GM19043 (cell line): ENCODE data around the gene CENPB.

Experiments
- ATAC-seq: cut with Tn5 transposase; IDR thresholded peaks from one replicate; pipeline ENCODE4 v1.9.1; 2021; ENCODE audit warnings: low read depth; ENCODE audit not compliant: unreplicated experiment

CENPB gene

DNA sequence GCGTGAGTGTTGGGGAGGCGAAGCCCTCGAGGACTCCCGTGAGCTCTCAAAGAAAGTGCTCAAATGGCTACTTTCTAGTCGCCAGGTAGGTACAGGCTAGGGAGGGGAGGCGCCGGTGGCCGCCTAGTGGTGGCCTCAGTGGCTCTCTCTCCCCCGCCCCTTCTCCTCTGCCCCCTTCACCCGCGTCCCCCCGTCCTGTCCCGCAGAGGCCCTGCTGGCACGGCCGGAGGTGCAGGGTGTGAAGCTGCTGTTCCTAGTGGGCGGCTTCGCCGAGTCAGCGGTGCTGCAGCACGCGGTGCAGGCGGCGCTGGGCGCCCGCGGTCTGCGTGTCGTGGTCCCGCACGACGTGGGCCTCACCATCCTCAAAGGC is 35.2 kb downstream of the CENPB start:
- no peak for ATAC-seq

DNA sequence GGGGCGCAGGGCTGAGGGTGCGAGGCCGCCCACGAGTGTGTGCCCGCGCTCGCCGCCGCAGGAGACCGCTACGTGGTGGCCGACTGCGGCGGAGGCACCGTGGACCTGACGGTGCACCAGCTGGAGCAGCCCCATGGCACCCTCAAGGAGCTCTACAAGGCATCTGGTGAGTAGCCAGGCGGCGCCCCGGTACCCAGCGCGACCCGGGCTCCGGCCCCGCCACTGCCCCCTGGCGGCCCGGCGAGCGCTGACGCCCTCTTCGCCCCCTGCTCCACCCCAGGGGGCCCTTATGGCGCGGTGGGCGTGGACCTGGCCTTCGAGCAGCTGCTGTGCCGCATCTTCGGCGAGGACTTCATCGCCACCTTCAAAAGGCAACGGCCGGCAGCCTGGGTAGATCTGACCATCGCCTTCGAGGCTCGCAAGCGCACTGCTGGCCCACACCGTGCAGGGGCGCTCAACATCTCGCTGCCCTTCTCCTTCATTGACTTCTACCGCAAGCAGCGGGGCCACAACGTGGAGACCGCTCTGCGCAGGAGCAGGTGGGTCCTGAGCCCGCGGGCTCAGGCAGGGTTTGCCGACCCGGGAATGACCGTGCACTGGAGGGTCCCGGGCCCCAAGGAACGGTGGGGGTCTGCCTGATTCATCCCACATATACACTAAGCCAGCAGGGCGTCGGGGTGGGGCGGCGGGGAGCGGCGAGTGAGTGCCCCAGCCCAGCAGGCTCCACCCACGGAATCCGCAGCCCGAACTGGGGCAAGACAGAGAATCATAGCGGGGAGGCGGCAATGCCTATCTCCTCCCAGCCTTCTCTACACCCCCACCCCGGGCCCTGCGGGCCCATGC is 36.6 kb downstream of the CENPB start:
- no peak for ATAC-seq

DNA sequence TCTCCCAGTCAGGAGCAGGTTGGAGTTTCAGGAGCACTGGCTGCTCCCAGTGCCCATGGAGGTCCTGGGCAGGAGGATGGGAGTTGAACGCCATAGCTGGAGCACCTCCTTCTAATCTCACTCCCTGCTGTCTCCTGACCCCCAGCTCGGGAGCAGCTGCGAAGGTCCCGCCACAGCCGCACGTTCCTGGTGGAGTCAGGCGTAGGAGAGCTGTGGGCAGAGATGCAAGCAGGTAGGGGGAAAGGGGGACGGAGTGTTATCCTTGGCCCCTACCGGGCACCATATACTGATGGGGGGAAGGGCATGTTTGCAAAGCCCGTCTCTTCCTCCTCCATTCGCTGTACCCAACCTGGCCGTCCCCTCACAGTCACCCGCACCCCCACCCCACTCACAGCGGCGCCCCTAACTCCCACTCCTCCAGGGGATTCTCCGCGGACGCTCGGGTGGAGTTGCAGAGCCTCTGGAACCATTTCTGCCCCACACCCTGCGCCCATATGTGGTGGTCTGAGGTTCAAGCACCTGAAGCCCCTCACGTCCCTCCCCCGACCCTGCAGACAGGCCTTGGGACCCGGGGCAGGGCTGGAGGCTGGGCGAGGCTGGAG is 37.4 kb downstream of the CENPB start:
- no peak for ATAC-seq

DNA sequence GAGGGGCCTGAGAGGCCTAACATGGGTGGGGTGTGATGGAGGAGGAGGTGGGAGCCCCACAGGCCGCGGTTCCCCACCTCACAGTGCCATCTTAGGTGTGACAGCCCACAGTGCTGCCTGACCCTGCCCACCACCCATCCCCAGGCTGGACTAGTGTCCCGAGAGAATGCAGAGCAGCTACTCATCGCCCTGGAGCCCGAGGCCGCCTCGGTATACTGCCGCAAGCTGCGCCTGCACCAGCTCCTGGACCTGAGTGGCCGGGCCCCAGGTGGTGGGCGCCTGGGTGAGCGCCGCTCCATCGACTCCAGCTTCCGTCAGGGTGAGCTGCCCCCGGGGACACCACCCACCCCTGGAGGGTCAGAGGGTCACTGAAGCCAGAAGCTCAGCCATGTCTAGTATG is 38.5 kb downstream of the CENPB start:
- no peak for ATAC-seq

DNA sequence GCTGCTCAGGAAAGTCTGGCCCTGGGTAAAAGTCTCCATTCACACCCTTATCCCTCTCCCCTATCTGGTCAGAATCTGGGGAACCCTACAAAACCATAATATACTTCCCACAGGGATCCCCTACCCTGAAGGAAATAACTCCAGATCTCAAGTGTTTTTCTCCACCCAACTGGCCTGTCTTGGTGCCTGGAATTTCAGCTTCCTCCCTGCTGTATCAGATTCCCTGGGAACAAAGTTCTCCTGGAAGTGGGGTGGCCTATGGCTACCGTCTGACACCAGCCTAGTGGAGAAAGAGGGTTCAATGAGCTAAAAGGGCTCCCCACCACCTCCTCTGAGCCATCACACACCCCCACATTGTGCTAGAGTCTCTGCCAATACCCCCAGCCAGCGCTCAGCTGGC is 39.1 kb downstream of the CENPB start:
- ATAC-seq, result no peak

DNA sequence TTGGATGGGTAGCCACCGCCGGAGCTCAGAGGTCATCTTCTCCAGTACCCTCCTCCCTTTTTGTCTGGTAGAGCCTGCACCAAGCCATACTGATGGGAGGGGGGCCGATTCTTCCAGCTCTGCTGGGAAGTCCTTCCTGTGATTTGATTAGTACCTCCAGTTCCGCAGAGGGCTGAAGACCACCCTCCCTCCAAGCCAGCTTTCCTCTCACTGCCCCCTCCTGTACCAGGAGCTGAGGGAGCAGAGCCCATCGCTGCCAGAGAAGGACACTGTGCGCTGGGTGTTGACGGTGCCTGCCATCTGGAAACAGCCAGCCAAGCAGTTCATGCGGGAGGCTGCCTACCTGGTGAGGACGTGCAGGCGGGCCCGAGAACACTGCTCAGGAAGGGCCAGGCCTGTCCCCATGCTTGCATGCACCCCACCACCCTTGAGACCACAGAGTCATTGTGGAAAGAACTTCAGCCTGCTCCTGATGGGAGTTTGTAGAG is 40.8 kb downstream of the CENPB start:
- no peak for ATAC-seq

DNA sequence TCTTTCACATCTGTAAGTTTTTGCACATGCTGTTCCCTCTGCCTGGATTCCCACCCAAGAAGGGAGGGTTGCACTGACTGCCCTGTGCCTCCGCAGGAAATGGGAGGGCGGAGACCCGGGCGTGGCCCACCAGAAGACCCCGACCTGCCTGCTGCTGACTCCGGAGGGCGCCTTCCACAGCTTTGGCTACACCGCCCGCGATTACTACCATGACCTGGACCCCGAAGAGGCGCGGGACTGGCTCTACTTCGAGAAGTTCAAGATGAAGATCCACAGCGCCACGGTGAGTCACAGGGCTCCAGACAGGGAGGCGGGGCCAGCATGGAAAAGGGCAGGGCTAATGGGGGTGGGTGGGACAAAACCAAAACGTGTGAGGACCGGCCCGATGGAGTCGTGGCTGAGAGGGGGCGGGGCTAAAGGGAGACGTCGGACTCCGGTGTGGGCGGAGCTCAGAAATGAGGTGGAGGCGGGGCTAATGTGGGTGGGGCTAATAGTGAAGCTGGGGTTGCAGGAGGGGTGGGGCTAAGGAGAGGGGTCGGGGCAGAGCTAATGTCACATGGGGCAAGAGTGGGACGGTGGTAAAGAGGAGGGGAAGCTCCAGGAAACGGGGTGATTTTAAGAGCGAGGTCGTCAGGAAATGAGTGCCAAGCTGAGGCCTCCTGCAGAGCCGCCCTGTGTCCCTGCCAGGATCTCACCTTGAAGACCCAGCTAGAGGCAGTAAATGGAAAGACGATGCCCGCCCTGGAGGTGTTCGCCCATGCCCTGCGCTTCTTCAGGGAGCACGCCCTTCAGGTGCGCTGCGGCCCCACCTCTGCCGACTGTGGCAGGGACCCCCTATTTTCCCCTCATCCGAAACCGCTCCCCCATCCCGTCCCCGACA is 41.5 kb downstream of the CENPB start:
- no peak for ATAC-seq

DNA sequence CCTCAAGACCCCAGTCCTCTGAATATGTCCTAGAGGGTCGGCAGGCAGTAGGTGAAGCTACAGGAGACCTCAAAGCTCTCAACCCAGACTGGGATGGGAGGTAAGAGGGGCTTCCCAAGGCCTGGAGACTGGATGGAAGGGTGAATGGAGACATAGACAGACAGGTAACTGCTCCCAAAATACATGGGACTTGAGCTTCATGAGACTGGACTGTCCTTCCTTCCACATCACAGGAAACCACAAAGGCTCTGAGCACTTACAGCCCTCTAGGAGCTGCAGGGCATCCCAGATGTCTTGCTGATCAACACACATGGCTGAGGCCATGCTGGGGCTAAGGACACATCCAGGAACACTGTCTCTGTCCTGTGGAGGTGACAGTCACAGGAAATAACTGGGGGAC is 42.5 kb downstream of the CENPB start:
- no peak for ATAC-seq

DNA sequence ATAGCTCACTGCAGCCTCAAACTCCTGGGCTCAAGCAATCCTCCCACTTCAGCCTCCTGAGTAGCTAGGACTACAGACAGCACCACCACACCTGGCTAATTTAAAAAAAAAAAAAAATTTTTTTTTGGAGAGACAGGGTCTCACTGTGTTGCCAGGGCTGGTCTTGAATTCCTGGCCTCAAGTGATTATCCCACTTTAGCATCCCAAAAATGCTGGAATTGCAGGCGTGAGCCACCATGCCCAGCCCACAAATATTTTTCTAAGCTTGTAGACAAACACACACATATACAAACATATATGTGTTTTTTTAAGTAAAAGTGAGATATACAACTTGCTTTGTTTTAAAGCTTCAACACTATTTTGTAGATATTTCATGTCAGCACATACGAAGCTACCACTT is 43.3 kb downstream of the CENPB start:
- ATAC-seq, result no peak

DNA sequence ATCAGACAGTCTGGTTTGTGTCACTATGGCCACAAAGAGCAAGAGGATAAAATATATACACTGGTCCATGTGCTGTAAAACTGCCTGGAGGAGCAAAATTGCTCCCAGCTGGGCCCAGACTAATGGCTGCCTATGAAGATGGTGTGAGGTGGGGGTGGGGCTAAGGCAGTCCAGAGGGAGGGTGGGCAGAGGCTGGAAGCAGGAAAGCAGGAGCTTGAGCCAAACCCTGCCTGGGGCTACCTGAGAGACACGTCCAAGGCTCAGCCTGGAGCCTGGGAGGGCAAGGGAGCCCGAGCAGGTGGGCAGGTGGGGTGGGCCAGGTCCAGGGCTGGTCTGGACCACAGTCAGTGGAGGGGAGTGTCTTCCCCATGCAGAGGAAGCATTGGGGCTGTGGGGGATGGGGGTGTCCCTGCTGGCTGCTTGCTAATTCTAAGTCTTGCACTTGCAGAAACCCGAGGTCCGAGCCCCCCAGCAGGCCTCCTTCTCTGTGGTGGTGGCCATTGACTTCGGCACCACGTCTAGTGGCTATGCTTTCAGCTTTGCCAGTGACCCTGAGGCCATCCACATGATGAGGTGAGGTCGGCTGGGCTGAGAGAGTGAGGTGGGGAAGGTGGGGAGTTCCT is 44.6 kb downstream of the CENPB start:
- ATAC-seq, result no peak

DNA sequence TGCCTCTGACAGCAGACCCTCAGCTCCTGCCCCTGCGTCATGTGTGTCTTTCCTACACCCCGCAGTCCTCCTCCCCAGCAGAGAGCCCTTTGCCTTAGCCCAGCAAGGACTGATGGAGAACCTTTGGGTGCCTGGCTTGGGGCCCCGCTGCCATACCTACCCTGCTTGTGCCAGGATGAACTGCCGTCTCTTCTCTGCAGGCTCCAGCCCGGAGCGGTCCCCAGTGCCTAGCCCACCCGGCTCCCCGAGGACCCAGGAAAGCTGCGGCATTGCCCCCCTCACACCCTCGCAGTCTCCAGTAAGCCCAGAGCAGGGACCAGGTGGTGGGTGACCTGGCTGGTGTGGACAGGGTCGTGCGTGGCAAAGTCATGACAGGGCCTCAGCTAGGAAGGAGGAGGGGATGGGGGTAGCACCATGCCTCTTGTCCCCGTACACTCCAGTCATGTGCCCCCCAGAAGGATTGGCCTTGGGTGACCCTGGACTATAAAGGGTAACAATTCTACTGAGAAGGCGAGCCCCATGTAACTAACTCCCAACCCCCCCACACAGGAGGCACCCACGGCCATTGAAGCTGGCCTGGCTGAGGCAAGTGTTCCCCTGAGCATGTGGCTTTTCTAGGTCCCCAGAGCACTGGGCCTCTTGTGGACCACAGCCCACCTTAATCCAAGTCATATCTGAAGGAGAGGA is 45.8 kb downstream of the CENPB start:
- no peak for ATAC-seq

DNA sequence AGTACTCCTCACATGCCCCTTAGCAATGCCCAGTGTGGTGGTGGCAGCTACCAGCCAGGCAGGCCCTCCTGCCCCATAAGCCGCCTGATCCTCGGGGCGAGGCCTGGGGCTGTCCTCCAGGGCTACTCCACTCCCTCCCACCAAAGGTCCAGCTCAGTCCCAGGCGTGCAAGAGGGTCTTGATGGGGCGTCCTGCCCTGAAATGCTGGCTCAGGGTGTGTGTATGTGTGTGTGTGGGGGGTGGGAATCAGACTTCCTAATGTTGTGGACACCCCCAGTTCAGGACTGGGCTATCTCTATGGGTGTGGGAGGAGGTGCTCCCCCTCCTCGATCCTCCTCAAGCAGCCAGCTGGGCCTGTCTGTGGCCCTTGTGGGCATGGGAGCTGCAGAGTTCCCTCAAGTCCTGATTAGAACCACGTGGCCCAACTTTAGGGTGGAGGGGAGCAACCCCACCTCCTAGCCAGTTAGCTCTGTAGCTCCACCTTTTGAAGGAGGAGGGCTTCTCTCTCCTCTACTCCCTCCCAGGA is 46.6 kb downstream of the CENPB start:
- no peak for ATAC-seq

DNA sequence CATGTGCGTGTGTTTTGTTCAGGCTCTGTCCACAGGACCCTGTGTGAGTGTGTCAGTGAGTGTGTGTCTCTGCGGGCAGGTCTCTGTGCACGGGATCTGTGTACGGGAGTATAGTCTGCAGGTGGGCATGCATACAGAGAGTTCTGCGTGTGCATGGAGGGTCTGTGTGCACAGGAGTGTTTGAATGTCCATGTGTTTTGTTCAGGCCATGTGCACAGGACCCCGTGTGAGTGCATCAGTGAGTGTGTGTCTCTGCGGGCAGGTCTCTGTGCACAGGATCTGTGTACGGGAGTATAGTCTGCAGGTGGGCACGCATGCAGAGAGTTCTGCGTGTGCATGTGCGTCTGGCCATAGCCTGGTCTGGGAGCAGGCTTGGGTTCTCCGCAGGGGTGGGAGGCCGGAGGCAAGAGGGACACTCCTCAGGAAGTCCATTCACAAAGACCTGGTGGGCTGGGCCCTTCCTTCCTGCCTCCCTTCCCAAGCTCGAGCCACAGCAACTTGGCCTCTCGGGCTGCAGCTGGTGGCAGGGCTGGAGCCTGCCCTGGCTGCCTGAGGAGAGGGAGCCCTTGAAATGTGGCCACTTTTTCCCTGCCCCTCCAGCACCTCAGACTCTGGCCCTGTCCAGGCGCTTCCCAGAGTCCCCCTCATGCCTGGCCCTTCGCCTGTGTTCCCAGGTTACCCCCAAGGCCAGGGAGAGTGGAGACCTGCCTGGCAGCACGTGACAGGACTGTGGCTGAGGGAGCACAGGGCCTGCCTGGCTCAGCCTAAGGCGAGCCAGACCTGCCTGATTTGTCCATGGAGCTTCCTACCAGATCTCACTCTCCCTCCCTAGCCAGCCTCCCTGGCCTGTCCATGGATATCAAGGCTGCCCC is 47.2 kb downstream of the CENPB start:
- no peak for ATAC-seq

DNA sequence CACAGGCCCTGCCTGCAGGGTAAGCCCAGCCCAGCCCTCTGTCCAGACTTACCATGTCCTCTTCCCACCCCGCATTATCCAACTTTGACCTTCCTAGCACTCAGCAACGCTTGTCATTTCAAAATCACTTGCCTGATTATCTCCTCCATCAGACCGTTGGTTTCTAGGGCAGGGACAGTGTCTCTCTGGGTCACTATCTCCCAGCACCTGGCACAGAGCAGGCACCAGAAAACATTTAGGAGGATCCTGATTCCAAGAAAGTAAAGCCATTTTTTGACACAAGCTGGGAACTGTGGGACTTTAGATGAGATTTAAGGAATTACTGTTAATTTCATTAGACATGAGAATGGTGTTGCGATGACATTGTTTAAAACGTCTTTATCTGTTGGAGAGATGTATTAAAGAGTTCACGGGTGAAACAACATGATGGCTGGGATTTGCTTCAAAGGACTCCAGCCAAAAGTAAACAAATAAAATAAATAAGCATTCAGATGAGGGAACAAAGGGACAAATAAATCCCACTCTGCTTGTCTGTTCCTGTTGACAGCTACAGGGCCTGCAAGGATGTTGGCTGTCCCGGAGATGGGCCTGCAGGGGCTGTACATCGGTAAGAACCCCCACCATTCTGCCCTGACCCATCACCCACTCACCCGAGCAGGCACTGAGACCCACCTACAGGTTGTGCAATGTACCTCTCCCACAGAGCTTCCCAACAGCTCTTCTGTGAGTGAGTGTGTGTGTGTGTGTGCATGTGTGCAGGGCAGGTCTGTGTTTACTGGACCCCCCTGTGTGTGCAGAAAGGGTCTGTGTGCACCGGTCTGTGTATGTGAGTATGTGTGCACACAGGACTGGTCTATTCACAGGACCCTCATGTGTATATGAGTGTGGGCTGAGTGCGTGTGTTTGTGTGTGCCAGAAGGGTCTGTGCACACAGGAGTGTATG is 48.2 kb downstream of the CENPB start:
- ATAC-seq, result no peak

DNA sequence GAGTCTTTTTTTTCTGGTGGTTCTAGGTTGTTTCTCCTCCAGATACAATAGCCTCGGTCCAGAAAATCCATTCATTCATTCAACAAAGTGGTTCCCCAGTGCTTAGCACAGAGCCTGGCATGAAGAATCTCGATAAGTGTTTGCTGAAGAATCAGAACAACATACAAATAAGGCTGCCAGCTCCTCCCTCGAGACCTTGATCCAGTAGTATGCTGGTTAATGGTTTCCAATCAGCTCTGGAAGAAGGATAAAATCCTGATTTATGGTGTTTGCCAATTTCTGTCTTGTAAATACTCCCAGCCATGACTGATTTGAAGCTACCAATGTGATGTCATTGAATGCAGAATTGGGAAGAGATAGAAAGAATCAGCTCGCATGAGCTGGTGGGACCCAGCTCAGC is 50.8 kb downstream of the CENPB start:
- ATAC-seq, result no peak

DNA sequence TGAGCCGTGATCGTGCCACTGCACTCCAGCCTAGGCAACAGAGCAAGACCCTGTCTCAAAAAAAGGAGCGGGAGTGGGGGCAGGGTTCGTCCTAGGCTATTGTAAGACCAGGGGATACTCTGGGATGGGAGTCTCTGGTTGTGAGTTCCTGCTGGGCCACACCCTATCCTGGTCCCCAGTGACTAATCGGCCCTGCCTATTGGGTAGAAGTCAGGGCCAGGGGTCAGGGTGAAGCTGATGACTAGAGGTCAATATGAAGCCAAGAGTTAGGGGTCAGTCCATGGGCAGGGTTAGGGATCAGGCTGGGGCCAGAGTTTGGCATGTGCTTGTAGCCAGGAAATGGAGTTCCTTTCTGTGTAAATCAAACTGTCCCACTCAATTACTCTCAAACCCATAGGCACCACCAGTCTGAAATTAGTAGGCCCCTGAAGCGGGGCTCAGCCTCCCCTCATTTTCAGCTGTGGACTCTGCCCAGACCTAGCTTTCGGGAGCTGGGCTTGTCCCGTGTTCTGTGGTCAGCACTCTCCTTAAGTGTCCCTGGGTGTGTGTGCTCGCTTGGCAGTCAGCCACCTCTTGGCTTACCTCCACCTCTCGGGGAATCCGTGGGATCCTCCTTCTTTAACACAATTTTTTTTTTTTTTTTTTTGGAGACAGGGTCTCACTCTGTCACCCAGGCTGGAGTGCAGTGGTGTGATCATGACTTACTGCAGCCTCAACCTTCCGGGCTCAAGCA is 52.3 kb downstream of the CENPB start:
- ATAC-seq, result no peak
